Neutrophil (primary cell): Measurements from ENCODE around the gene C2CD4D.

Source experiments
- H3K27ac ChIP-seq: fragments of 200-600 bp; sonication (generic); 2 replicates; pipeline ENCODE4 v1.5.1; 2016; ENCODE audit warnings: mild to moderate bottlenecking, moderate library complexity
- H3K27me3 ChIP-seq: fragments of 200-600 bp; sonication (generic); 2 replicates; pipeline ENCODE4 v1.6.0; 2016; ENCODE audit warnings: mild to moderate bottlenecking
- H3K36me3 ChIP-seq: fragments of 200-600 bp; sonication (generic); 2 replicates; pipeline ENCODE4 v1.5.1; 2017
- H3K4me1 ChIP-seq, 2 experiments: fragments of 200-600 bp in 1 of 2; sonication (generic) in 1 of 2; 1 replicate in 1 of 2; 2 replicates in 1 of 2; pipeline versions ENCODE4 v1.5.1 to v1.6.1; 2013 to 2016; ENCODE audit warnings: low read depth in 1 of 2, low read length in 1 of 2, mild to moderate bottlenecking in 1 of 2, moderate library complexity in 1 of 2; ENCODE audit not compliant: control insufficient read depth in 1 of 2, insufficient read depth in 1 of 2
- H3K4me3 ChIP-seq, 2 experiments: fragments of 200-600 bp in 1 of 2; sonication (generic) in 1 of 2; 1 replicate in 1 of 2; 2 replicates in 1 of 2; pipeline ENCODE4 v1.5.1; 2013 to 2016; ENCODE audit warnings: low read depth in 1 of 2, low read length in 1 of 2, mild to moderate bottlenecking in 1 of 2, moderate library complexity in 1 of 2
- H3K9me3 ChIP-seq: fragments of 200-600 bp; sonication (generic); 2 replicates; pipeline ENCODE4 v1.5.1; 2016
- TF ChIP-seq, protein P1 (sequence below): fragments of 200-600 bp; sonication (generic); IDR thresholded peaks from 2 replicates; pipeline ENCODE4 v1.5.1; 2016; ENCODE audit warnings: antibody characterized with exemption

Gene C2CD4D

DNA sequence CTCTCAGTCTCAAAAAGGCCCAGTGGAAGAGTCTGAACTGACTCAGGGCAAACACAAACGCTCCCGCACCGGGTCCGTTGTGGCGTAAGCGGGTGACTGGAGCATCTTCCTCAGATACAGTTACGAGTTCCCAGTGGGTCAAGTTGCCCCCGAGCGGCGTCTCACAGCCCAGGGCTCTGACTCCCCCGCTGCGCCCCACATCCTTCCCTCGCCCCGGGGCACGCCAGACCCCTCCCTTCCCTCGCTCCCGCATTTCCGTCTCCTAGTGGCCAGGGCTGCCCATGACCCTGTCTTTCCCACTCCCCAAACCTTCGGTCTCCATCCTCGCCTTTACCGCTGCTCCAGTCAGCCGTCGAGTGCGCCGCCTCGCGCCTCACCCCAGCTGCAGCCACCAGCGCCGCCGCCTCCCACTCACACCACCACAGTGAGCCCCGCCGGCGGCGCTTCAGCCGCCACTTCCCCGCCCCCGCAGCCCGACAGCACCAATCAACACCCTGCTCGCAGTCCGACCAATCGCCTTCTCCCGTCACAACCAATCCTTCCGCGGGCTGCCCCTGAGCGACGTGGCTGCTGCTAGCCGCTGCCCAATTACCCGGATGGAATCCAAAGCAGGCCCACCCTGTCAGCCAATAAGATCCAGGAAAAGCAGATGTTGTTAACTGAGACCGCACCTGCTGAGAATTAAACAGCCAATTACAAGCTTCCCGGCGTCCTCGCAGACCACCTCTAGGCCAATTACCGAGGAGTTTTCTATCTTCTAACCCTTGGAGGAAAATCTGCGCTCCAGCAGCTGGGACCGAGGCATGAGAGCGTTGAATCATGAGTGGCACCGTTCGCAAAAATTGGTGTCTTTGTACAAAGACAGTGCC, 49.3 kb downstream of the C2CD4D start, which contains the start of gene TDRKH:
Gene TDRKH, minus strand, starts transcription at position 430 of the 869 bp plus-strand sequence. CDS start 7,478 bp downstream, outside the sequence.
- Histone ChIP-seq H3K27me3 (peaks cover 25% of the 10 kb centered on the region), H3K36me3 (no peaks in the 10 kb centered on the region), H3K9me3 (no peaks in the 10 kb centered on the region), H3K4me3 (peak within 1 kb of the TSS; percentile 93), H3K4me1 (peaks cover 9 to 18% of the 10 kb centered on the region in 2 experiments), H3K27ac (peak within 1 kb of the TSS; percentile 45)
- TF ChIP-seq, protein P1, sequence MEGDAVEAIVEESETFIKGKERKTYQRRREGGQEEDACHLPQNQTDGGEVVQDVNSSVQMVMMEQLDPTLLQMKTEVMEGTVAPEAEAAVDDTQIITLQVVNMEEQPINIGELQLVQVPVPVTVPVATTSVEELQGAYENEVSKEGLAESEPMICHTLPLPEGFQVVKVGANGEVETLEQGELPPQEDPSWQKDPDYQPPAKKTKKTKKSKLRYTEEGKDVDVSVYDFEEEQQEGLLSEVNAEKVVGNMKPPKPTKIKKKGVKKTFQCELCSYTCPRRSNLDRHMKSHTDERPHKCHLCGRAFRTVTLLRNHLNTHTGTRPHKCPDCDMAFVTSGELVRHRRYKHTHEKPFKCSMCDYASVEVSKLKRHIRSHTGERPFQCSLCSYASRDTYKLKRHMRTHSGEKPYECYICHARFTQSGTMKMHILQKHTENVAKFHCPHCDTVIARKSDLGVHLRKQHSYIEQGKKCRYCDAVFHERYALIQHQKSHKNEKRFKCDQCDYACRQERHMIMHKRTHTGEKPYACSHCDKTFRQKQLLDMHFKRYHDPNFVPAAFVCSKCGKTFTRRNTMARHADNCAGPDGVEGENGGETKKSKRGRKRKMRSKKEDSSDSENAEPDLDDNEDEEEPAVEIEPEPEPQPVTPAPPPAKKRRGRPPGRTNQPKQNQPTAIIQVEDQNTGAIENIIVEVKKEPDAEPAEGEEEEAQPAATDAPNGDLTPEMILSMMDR: peak; percentile 64
